Stimulated activated CD4-positive, alpha-beta T cell treated with anti-CD3 and anti-CD28 coated beads, Interleukin-1b, Interleukin-23, amount 100 ng/mL, for 4 hours (primary cell): Measurements from ENCODE around the gene LAPTM5.
"Not testable (repeated sequence)": the region's sequence is repeated elsewhere in the genome, so short reads cannot be mapped to it uniquely, and the experiment has no call there.

Source experiments
- DNase-seq, 2 donors: peaks; one replicate each; pipeline ENCODE4 v3.0.0-alpha.2; 2020; ENCODE audit warnings: low read depth in 2 of 2

The LAPTM5 gene

DNA sequence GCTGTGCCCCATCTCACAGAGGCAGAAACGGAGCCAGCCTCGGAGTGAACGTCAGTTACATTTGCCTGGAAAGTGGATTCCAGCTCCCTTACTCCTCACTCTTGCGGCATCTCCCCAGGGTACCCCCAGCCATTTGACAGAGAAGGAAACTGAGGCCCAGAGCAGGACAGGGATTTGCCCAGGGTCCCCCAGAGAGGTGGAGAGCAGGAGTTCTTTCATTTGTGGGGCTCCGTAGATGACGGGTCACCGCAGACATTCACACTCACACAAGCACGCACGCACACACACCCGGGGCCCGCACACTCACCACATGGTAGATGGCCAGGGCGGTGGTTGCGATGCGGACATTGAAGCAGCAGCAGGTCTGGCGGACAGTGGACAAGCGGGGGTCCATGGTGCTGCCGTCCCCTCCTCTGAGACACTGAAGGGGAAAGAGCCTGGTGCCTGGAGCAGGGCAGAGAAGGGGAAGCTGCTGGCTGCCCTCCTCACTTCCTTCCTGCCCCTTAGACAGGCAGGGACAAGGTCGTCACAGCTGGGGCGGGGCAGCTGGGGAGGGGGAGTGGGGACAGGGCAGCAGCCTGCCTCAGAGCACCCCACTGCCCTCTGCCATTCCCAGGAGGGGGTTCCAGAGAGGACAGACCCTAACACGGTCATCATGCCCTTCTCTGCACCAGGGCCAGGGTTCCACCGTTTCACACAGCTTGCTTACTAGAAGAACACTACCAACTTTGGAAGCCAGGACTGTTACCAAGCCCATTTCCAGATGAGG is at the start of gene LAPTM5:
Gene LAPTM5 (minus strand): TSS at position 423 of the 769 bp plus-strand sequence. CDS start 29 bp downstream, at position 394.
- DNase-seq, result no peak

- DNase-seq, result no peak
These were observed 49.1 kb upstream of the LAPTM5 start for GRCh38 chr1:30806381-30807317.

- no peak for DNase-seq
These were observed 47.9 kb upstream of the LAPTM5 start for GRCh38 chr1:30805304-30806003.

- DNase-seq, result no peak
These were observed 47.2 kb upstream of the LAPTM5 start for GRCh38 chr1:30804822-30805221.

GRCh38 chr1:30804352-30804751 is 46.8 kb upstream of the LAPTM5 start:
- no peak for DNase-seq

- no peak for DNase-seq
These were observed 46.0 kb upstream of the LAPTM5 start for GRCh38 chr1:30803562-30803961.

GRCh38 chr1:30801771-30802198 is 44.2 kb upstream of the LAPTM5 start:
- peak; percentile 81 to 84 for DNase-seq

DNA sequence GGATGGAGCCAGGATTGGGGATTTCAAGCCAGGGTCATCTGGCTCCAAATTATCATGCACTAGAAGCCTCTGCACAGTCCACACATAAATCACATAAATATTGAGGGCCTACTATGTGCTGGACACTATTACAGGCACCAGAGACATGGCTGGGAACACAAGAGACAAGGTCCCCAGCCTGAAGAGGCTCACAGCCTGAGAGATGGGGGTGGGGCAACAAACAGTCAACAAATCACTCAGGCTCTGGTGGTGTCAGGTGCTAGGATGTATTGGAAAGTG is 41.6 kb upstream of the LAPTM5 start:
- DNase-seq, result no peak

- DNase-seq, result no peak
These were observed 41.0 kb upstream of the LAPTM5 start for GRCh38 chr1:30798389-30799232.

DNA sequence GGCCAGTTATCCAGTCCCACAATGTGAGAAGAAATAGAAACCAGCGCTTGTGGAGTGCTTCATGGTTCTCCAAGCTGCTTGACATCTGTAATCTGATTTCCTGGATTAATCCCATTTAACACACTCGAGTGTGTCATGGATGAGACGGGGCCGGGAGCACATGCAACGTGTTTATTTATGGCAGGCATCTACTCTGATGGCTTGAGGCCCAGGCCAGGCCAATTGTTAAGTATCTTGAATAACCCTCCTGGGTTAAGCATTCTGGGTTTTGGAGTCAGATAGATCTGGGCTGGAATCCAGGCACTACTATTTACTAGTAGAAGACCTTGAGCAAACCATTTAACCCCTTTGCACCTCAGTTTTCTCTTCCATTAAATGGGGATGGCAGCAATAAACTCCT is 37.5 kb upstream of the LAPTM5 start:
- DNase-seq, result no peak

DNA sequence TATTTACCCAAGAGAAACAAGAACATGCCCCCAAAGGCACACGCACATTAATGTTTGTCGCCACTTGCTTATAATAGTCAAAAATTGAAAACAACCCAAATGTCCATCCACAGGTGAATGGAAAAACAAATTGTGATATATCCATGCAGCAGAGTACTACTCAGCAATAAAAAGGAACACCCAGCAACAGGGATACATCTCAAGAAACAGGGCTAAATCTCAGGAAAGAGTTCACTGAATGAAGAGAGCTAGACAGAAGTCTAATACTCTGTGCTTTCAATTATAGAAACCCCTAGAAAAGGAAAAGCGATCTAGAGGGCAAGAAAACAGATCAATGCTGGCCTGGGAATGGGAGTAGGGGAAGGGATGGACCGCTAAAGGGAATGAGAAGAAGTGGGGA is 36.7 kb upstream of the LAPTM5 start:
- no peak for DNase-seq

DNA sequence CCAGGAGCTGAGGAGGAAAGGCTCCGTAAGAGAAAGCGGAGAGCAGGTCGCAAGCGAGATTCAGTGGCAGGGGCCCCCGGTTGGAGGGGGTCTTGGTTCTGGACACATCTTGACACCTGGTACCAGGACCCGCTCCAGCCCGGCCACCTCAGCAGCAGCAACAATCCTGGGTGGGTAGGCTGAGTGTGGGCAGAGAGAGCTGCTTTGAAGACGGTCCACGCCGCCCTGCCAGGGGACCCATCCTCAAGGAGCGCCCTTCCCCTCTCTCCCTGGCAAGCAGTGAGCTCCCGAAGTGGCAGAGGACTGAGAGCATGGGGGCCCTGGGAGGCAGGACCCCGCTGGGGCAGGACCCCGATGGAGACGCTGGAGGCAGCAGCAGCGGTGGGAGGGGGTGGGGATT is 35.6 kb upstream of the LAPTM5 start:
- DNase-seq, result no peak

- DNase-seq, result no peak
These were observed 34.3 kb upstream of the LAPTM5 start for GRCh38 chr1:30791868-30792267.

GRCh38 chr1:30790850-30791778 is 33.5 kb upstream of the LAPTM5 start:
- DNase-seq, result no peak

- not testable (repeated sequence) for DNase-seq
These were observed 32.6 kb upstream of the LAPTM5 start for GRCh38 chr1:30790256-30790525.

DNA sequence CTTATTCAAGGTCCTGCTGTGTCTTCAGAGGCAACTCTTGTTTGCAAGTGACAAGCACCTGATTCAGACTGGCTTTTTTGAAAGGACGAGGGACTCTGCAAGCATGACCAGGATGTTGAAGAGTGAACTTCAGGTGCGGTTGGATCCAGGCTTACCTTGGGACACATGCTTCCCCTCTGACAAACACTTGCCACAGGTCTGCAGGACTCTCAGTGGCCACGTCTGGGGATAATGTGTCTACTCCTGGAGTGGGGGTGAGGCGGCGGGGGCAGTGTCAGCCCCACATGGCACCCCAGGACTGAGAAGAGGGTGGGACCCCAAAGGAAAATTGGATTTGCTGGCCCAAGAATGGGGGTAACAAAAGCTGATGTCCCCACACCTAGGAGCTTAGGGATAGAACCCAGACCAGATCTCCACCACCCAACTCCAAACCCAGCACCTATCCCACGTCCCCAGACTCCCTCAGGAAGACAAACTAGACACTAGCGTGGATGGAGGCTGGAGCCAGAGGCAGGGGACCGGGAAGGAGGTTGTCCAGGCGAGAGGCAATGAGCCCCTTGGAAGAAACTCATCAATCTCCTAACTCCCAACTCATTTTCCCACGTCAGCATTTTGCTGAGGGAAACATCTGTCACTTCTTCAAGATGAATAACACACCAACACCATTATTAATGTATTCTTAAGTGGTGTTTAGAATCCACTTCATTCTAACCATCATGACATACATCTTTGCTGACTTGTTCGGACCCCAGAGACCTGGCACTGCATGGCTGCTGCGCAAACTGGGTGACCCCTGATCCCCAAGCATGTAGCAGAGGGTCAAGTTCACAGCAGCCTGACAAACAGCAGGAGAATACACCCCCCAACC is 32.0 kb upstream of the LAPTM5 start:
- no peak for DNase-seq

GRCh38 chr1:30788580-30789387 is 31.2 kb upstream of the LAPTM5 start:
- no peak for DNase-seq

- no peak for DNase-seq
These were observed 30.4 kb upstream of the LAPTM5 start for GRCh38 chr1:30787856-30788495.
